Measurements from ENCODE around the gene SYCN.

Gene SYCN

GRCh38 chr19:39172700-39173501 lies 31.2 kb downstream of the SYCN start:
- peaks cover 0 to 1% (median 0%) of the 10 kb centered on the region in 4 donors for H3K4me1 ChIP-seq
- intact Hi-C loops (cut with DNase I; ENCODE audit: low total_unique reads): no loop called here
- no peak for TF ChIP-seq CTCF (IDR thresholded peaks at IDR 0.05)
- peaks cover 18 to 92% (median 75%) of the 10 kb centered on the region in 3 donors for H3K36me3 ChIP-seq
- H3K4me3 ChIP-seq: no peak overlapping the region
- no peaks in the 10 kb centered on the region for H3K9me3 ChIP-seq
- no peak overlapping the region for H3K27ac ChIP-seq
- no peaks in the 10 kb centered on the region for H3K27me3 ChIP-seq
- DNase-seq: no peak

GRCh38 chr19:39171479-39172465 lies 32.3 kb downstream of the SYCN start:
- Histone ChIP-seq H3K27me3 (no peaks in the 10 kb centered on the region), H3K4me1 (peaks cover 0 to 12% (median 0%) of the 10 kb centered on the region in 4 donors), H3K4me3 (no peak overlapping the region), H3K36me3 (peaks cover 7 to 81% (median 63%) of the 10 kb centered on the region in 3 donors), H3K9me3 (no peaks in the 10 kb centered on the region), H3K27ac (no peak overlapping the region)
- no peak for DNase-seq
- no peak for TF ChIP-seq CTCF (IDR thresholded peaks at IDR 0.05)
- intact Hi-C loops (cut with DNase I; ENCODE audit: low total_unique reads): no loop called here

GRCh38 chr19:39170386-39171231 lies 33.5 kb downstream of the SYCN start:
- no peak for TF ChIP-seq CTCF (IDR thresholded peaks at IDR 0.05)
- DNase-seq: no peak
- no peaks in the 10 kb centered on the region for H3K9me3 ChIP-seq
- no peaks in the 10 kb centered on the region for H3K27me3 ChIP-seq
- peaks cover 0 to 70% (median 56%) of the 10 kb centered on the region in 3 donors for H3K36me3 ChIP-seq
- H3K27ac ChIP-seq: no peak overlapping the region
- H3K4me3 ChIP-seq: no peak overlapping the region
- intact Hi-C loops (cut with DNase I; ENCODE audit: low total_unique reads): no loop called here
- peaks cover 0 to 24% (median 0%) of the 10 kb centered on the region in 4 donors for H3K4me1 ChIP-seq

GRCh38 chr19:39169143-39169810 lies 34.8 kb downstream of the SYCN start:
- Histone ChIP-seq H3K4me1 (peaks cover 0 to 29% (median 0%) of the 10 kb centered on the region in 4 donors), H3K36me3 (peaks cover 0 to 56% (median 43%) of the 10 kb centered on the region in 3 donors), H3K27me3 (no peaks in the 10 kb centered on the region), H3K4me3 (no peak overlapping the region), H3K27ac (no peak overlapping the region), H3K9me3 (no peaks in the 10 kb centered on the region)
- no peak for TF ChIP-seq CTCF (IDR thresholded peaks at IDR 0.05)
- no peak for DNase-seq
- intact Hi-C loops (cut with DNase I; ENCODE audit: low total_unique reads): no loop called here
